Measurements from ENCODE around the gene FRMPD1.

DNA sequence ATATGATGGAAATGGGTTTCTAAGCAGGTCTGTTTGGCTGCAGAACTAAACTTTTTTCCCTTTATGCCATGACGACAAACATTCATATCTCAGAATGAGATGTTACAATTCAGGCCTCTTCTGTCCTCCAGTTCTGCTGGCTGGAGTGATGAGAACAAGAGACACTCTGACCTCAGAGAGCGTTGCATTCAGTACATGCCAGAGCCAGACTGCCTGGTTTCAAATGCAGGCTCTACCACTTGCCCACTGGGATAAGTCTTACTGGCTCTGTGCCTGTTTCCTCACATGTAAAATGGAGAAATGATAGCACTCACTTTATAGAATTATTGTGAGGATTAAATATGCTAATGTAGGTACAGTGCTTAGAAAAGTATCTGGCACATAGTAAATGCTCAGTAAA lies 33.6 kb upstream of the FRMPD1 start:
- TF ChIP-seq CTCF (IDR thresholded peaks at IDR 0.05) = no peak
- TF ChIP-seq POLR2A (IDR thresholded peaks at IDR 0.05) = no peak

Measured in ovary (tissue), 3 donors.